Muscle of leg (tissue), 16 donors: ENCODE results near the gene GNRH2. TPM values are rescaled to one million over a fixed set of nuclear protein-coding genes. Genes with fewer than 3 reads are reported as not detected.
A peak's percentile ranks its signal among the peaks of the same experiment; 100 is the strongest.

Source experiments
- DNase-seq: peaks from one replicate; pipeline ENCODE4 v3.0.0; 2013
- H3K27ac ChIP-seq: one replicate; pipeline ENCODE4 v1.5.1; 2013; ENCODE audit warnings: mild to moderate bottlenecking, low read length, control low read depth
- H3K27me3 ChIP-seq: one replicate; pipeline ENCODE4 v1.6.1; 2013; ENCODE audit warnings: low read length; ENCODE audit not compliant: control insufficient read depth, insufficient read depth
- H3K36me3 ChIP-seq: one replicate; pipeline ENCODE4 v1.6.1; 2013; ENCODE audit warnings: low read length; ENCODE audit not compliant: control insufficient read depth, insufficient read depth
- H3K4me1 ChIP-seq: one replicate; pipeline ENCODE4 v1.6.1; 2013; ENCODE audit warnings: low read length; ENCODE audit not compliant: control insufficient read depth, insufficient read depth
- H3K4me3 ChIP-seq: one replicate; pipeline ENCODE4 v1.5.1; 2013; ENCODE audit warnings: low read length, control low read depth
- H3K9me3 ChIP-seq: replicated peaks from 2 replicates; pipeline ENCODE4 v1.6.1; 2013; ENCODE audit warnings: low read depth, low read length; ENCODE audit not compliant: control insufficient read depth
- WGBS: methylation state at CpG from one replicate; pipeline ENCODE4 v1.1.5; 2013; ENCODE audit warnings: missing lambda C conversion rate; ENCODE audit not compliant: insufficient coverage; 5-methylcytosine and 5-hydroxymethylcytosine counted together
- long read RNA-seq, 11 donors: transcript quantifications; one replicate each; lab custom pipeline, GENCODE V29; 2026
- polyA plus RNA-seq, 8 donors: library from polyadenylated mRNA; unstranded; fragments of 120-200 nt; gene quantifications; one replicate each; pipeline versions ENCODE4 v1.2.1 to v1.2.3, GENCODE V29; 2013; ENCODE audit warnings: inconsistent platforms in 1 of 8, low replicate concordance in 1 of 8; ENCODE audit not compliant: insufficient read length in 8 of 8, insufficient read depth in 1 of 8
- total RNA-seq: library from RNA; stranded (reverse); fragments of 120-200 nt; gene quantifications from one replicate; pipeline ENCODE4 v1.2.4, GENCODE V29; 2013

The GNRH2 gene
- total RNA-seq (0.13 TPM), polyA plus RNA-seq (under 1 TPM in 6 of 8 donors, not detected in 2; 0.34 to 0.69 (median 0.48) TPM)
- long read RNA-seq, donor 1: 0 reads
- long read RNA-seq, donor 2: 0 reads
- long read RNA-seq, donor 3: 0 reads
- long read RNA-seq, donor 4: 0 reads
- long read RNA-seq, donor 5: 0 reads
- long read RNA-seq, donor 6: 0 reads
- long read RNA-seq, donor 7: 0 reads
- long read RNA-seq, donor 8: 0 reads
- long read RNA-seq, donor 9: 0 reads
- long read RNA-seq, donor 10: 0 reads
- long read RNA-seq, donor 11: 0 reads

GRCh38 chr20:3043322-3043721 is at the start of gene GNRH2:
TSS of gene GNRH2 (plus strand) at chr20:3043622. CDS start at chr20:3044415, 793 bp downstream.
- Histone ChIP-seq H3K27ac (peak within 1 kb of the TSS; percentile 86), H3K4me3 (no peak within 1 kb of the TSS), H3K4me1 (peaks cover 41% of the 10 kb centered on the region), H3K9me3 (no peaks in the 10 kb centered on the region), H3K36me3 (peaks cover 35% of the 10 kb centered on the region), H3K27me3 (no peaks in the 10 kb centered on the region)
- 59% methylated on average over 2 of the region's 3 CpGs for WGBS
- DNase-seq: no peak

GRCh38 chr20:2995796-2996195 is 47.6 kb upstream of the GNRH2 start:
- H3K27ac ChIP-seq: no peak overlapping the region
- H3K36me3 ChIP-seq: peaks cover 36% of the 10 kb centered on the region
- DNase-seq: no peak
- H3K27me3 ChIP-seq: no peaks in the 10 kb centered on the region
- no peaks in the 10 kb centered on the region for H3K4me1 ChIP-seq
- no peak overlapping the region for H3K4me3 ChIP-seq
- no peaks in the 10 kb centered on the region for H3K9me3 ChIP-seq
- no CpG with 5 or more reads among the region's 2 CpGs for WGBS

- H3K27me3 ChIP-seq: no peaks in the 10 kb centered on the region
- H3K4me1 ChIP-seq: no peaks in the 10 kb centered on the region
- H3K36me3 ChIP-seq: peaks cover 12% of the 10 kb centered on the region
- H3K4me3 ChIP-seq: no peak overlapping the region
- DNase-seq: no peak
- no peak overlapping the region for H3K27ac ChIP-seq
- H3K9me3 ChIP-seq: no peaks in the 10 kb centered on the region
These were observed 44.7 kb upstream of the GNRH2 start for GRCh38 chr20:2998728-2999127.

GRCh38 chr20:3000852-3001523 is 42.4 kb upstream of the GNRH2 start:
- peak; percentile 80 for DNase-seq
- H3K27me3 ChIP-seq: no peaks in the 10 kb centered on the region
- WGBS: 50% methylated on average over 2 of the region's 7 CpGs
- no peak overlapping the region for H3K4me3 ChIP-seq
- H3K36me3 ChIP-seq: peaks cover 10% of the 10 kb centered on the region
- no peaks in the 10 kb centered on the region for H3K4me1 ChIP-seq
- H3K9me3 ChIP-seq: no peaks in the 10 kb centered on the region
- H3K27ac ChIP-seq: no peak overlapping the region

- WGBS: no CpG with 5 or more reads among the region's 2 CpGs
- Histone ChIP-seq H3K27me3 (no peaks in the 10 kb centered on the region), H3K9me3 (no peaks in the 10 kb centered on the region), H3K36me3 (peaks cover 26% of the 10 kb centered on the region), H3K27ac (no peak overlapping the region), H3K4me3 (no peak overlapping the region), H3K4me1 (no peaks in the 10 kb centered on the region)
- no peak for DNase-seq
These were observed 40.0 kb upstream of the GNRH2 start for GRCh38 chr20:3003416-3003815.

GRCh38 chr20:3010985-3011723 is 32.3 kb upstream of the GNRH2 start:
- Histone ChIP-seq H3K9me3 (no peaks in the 10 kb centered on the region), H3K27me3 (no peaks in the 10 kb centered on the region), H3K27ac (no peak overlapping the region), H3K4me1 (no peaks in the 10 kb centered on the region), H3K36me3 (peaks cover 43% of the 10 kb centered on the region), H3K4me3 (no peak overlapping the region)
- no peak for DNase-seq
- 71% methylated on average over 1 of the region's 1 CpG for whole genome bisulfite sequencing

GRCh38 chr20:3011752-3012151 is 31.7 kb upstream of the GNRH2 start:
- Histone ChIP-seq H3K4me1 (no peaks in the 10 kb centered on the region), H3K9me3 (no peaks in the 10 kb centered on the region), H3K36me3 (peaks cover 41% of the 10 kb centered on the region), H3K27ac (no peak overlapping the region), H3K27me3 (no peaks in the 10 kb centered on the region), H3K4me3 (no peak overlapping the region)
- WGBS: 100% methylated on average over 1 of the region's 3 CpGs
- DNase-seq: no peak

GRCh38 chr20:3013771-3014170 is 29.7 kb upstream of the GNRH2 start:
- Histone ChIP-seq H3K4me3 (no peak overlapping the region), H3K27ac (no peak overlapping the region), H3K4me1 (no peaks in the 10 kb centered on the region), H3K9me3 (no peaks in the 10 kb centered on the region), H3K27me3 (no peaks in the 10 kb centered on the region), H3K36me3 (peaks cover 40% of the 10 kb centered on the region)
- no peak for DNase-seq
- 100% methylated on average over 2 of the region's 5 CpGs for WGBS

GRCh38 chr20:3014179-3014578 is 29.2 kb upstream of the GNRH2 start:
- DNase-seq: no peak
- peaks cover 40% of the 10 kb centered on the region for H3K36me3 ChIP-seq
- no peak overlapping the region for H3K27ac ChIP-seq
- H3K4me1 ChIP-seq: no peaks in the 10 kb centered on the region
- no peaks in the 10 kb centered on the region for H3K9me3 ChIP-seq
- H3K27me3 ChIP-seq: no peaks in the 10 kb centered on the region
- no peak overlapping the region for H3K4me3 ChIP-seq
- 96% methylated on average over 5 of the region's 7 CpGs for WGBS

GRCh38 chr20:3014662-3015061 is 28.8 kb upstream of the GNRH2 start:
- H3K36me3 ChIP-seq: peaks cover 37% of the 10 kb centered on the region
- H3K27ac ChIP-seq: no peak overlapping the region
- H3K4me3 ChIP-seq: no peak overlapping the region
- no peaks in the 10 kb centered on the region for H3K27me3 ChIP-seq
- no peaks in the 10 kb centered on the region for H3K4me1 ChIP-seq
- DNase-seq: no peak
- WGBS: 83% methylated on average over 1 of the region's 3 CpGs
- no peaks in the 10 kb centered on the region for H3K9me3 ChIP-seq
